Measurements from ENCODE around the gene SCLY. TPM values are rescaled to one million over a fixed set of nuclear protein-coding genes. Genes with fewer than 3 reads are reported as not detected.

The SCLY gene
- total and polyA plus RNA-seq, 2 of the 13 experiments (the other 11 are each of a cell fraction or from before 2014, with no cell fraction given) = 27.9 to 38.6 TPM

- TF ChIP-seq BCLAF1 (IDR thresholded peaks at IDR 0.05) = no peak
- TF ChIP-seq BRD4 (CRISPR knock-in tag; IDR thresholded peaks at IDR 0.05) = no peak
- TF ChIP-seq ZNF772 (CRISPR knock-in tag; IDR thresholded peaks at IDR 0.05) = no peak
Observed at GRCh38 chr2:238069877-238070276, 9.1 kb downstream of the SCLY start (continued).

- Histone ChIP-seq H3K4me3 (replicated peaks in 1 of 3; ENCODE audit: insufficient read depth in 1 of 3, low read depth in 2 of 3, low read length in 3 of 3) (no peak overlapping the region), H3K36me3 (replicated peaks in 1 of 2; ENCODE audit: control insufficient read depth in 1 of 2, insufficient read depth in 2 of 2, low read length in 2 of 2) (peaks cover 4 to 32% of the 10 kb centered on the region in 2 experiments; a peak in 4 of 5 replicates), H3K27me3 (ENCODE audit: control insufficient read depth in 1 of 2, insufficient read depth in 2 of 2, low read length in 2 of 2) (no peaks in the 10 kb centered on the region), H4K20me1 (ENCODE audit: insufficient read depth, low read length) (no peaks in the 10 kb centered on the region), H3K79me2 (ENCODE audit: insufficient read depth, low read length) (peaks cover 8% of the 10 kb centered on the region), H3K4me2 (ENCODE audit: low read depth, low read length) (no peak overlapping the region), H3K9ac (ENCODE audit: insufficient read depth, low read depth, low read length) (no peak overlapping the region), H3K27ac (ENCODE audit: extremely low read length, insufficient read depth, low read length) (no peak overlapping the region), H3K4me1 (ENCODE audit: insufficient read depth, low read length) (peaks cover 43% of the 10 kb centered on the region), H3K9me3 (ENCODE audit: low read length) (peaks cover 4% of the 10 kb centered on the region; the same call in 1 of the 2 replicates), H2AFZ (ENCODE audit: low read length) (no peak overlapping the region)
- intact Hi-C loops (cut with micrococcal nuclease; ENCODE audit: unreplicated experiment) = no loop called here
- FAIRE-seq (no peak), ATAC-seq (no peak), DNase-seq (ENCODE audit: low spot score) (no peak)
- ChIA-PET POLR2A (interaction anchor here (0.8 kb wide), 1 partner anchor 15 kb away, joined by 3 read pairs; the partner anchor contains the start of gene SCLY), CTCF (ENCODE audit: low intra/inter-chr PET ratio, low total read pairs) (no interaction called here)
- in situ Hi-C loops (cut with HindIII; ENCODE audit: extremely low pct_ligation_motif_present, low pct_unique_long_range_greater_than_20kb) = no loop called here
- TF ChIP-seq FOXK1 (CRISPR knock-in tag; IDR thresholded peaks at IDR 0.05; ENCODE audit: borderline replicate concordance, low read depth) (no peak), BRCA1 (CRISPR knock-in tag; IDR thresholded peaks at IDR 0.05) (no peak), ZNF205 (CRISPR knock-in tag; IDR thresholded peaks at IDR 0.05) (no peak), ATF7-NPFF (CRISPR knock-in tag; IDR thresholded peaks at IDR 0.05; ENCODE audit: low read depth) (no peak), TEF (CRISPR knock-in tag; IDR thresholded peaks at IDR 0.05) (no peak)
- BruUV-seq (replicated peaks) = no TSS peak
Observed at GRCh38 chr2:238075397-238075796, 14.6 kb downstream of the SCLY start.
